HCT116 (cell line): ENCODE data around the gene KYNU. TPM values are rescaled to one million over a fixed set of nuclear protein-coding genes. Genes with fewer than 3 reads are reported as not detected.

ENCODE experiments used
- ATAC-seq: fragments of 200-7000 bp; cut with Tn5 transposase; 2 replicates; pipeline ENCODE4 v1.9.1; 2020; ENCODE audit warnings: mild to moderate bottlenecking, moderate library complexity
- BruUV-seq: library from RNA; stranded (reverse); fragments of 400-500 nt; replicated peaks from 2 replicates; lab custom pipeline; 2021; lab: Mats Ljungman, UMichigan
- CTCF ChIA-PET: fragments of 300-600 bp; sonication (Branson Sonifier 250); formaldehyde crosslinking; loops from one replicate; lab custom pipeline; 2021; ENCODE audit warnings: antibody characterized with exemption; lab: Charles Lee
- POLR2A ChIA-PET: fragments of 300-600, 350-600 bp; sonication (Branson Sonifier 250); formaldehyde crosslinking; loops from one replicate; lab custom pipeline; 2021; ENCODE audit warnings: antibody characterized with exemption; lab: Charles Lee
- RAD21 ChIA-PET, 2 experiments: fragments of 300-600 bp; sonication (Branson Sonifier 250); formaldehyde crosslinking; loops; one replicate each; lab custom pipeline; 2023; ENCODE audit warnings: low total read pairs in 2 of 2; ENCODE audit not compliant: uncharacterized antibody in 2 of 2, unreplicated experiment in 2 of 2, low non-redundant PET in 1 of 2; lab: Charles Lee
- DNase-seq: peaks from one replicate; pipeline ENCODE4 v3.0.0-alpha.2; 2010; ENCODE audit warnings: low read depth, low spot score
- H2AFZ ChIP-seq: fragments of 200-600 bp; shearing (Covaris generic), sonication (generic); 2 replicates; pipeline ENCODE4 v1.6.1; 2017; ENCODE audit warnings: low read depth, mixed run types, mixed read lengths, antibody characterized with exemption, low read length; ENCODE audit not compliant: poor library complexity, severe bottlenecking
- H3K27ac ChIP-seq: 2 replicates; pipeline ENCODE4 v1.5.1; 2012; ENCODE audit warnings: low read depth, low read length
- H3K27me3 ChIP-seq: fragments of 200-600 bp; sonication (generic); 2 replicates; pipeline ENCODE4 v1.6.1; 2016; ENCODE audit warnings: mixed run types, low read length, mixed read lengths; ENCODE audit not compliant: insufficient read depth
- H3K36me3 ChIP-seq, 2 experiments: fragments of 200-500 bp in 1 of 2; fragments of 200-600 bp in 1 of 2; sonication (Bioruptor generic) in 1 of 2; sonication (generic) in 1 of 2; 2 replicates each; pipeline versions ENCODE4 v1.5.1 to v1.6.1; 2014 to 2016; ENCODE audit warnings: low read length in 2 of 2, inconsistent platforms in 1 of 2, mixed read lengths in 1 of 2, mixed run types in 1 of 2; ENCODE audit not compliant: insufficient read depth in 2 of 2, control insufficient read depth in 1 of 2
- H3K4me1 ChIP-seq, 2 experiments: fragments of 200-600 bp in 1 of 2; sonication (generic) in 1 of 2; 2 replicates each; pipeline versions ENCODE4 v1.5.1 to v1.6.1; 2012 to 2017; ENCODE audit warnings: low read length in 2 of 2, inconsistent platforms in 1 of 2, mild to moderate bottlenecking in 1 of 2, mixed read lengths in 1 of 2, mixed run types in 1 of 2, moderate library complexity in 1 of 2; ENCODE audit not compliant: insufficient read depth in 2 of 2, control insufficient read depth in 1 of 2
- H3K4me2 ChIP-seq: fragments of 200-600 bp; sonication (generic); 2 replicates; pipeline ENCODE4 v1.6.1; 2017; ENCODE audit warnings: mixed run types, low read length, mixed read lengths
- H3K4me3 ChIP-seq, 2 experiments: fragments of 200-600 bp in 1 of 2; sonication (generic) in 1 of 2; replicated peaks in 1 of 2; 2 replicates each; pipeline ENCODE4 v1.5.1; 2011 to 2016; ENCODE audit warnings: low read length in 2 of 2, control low read depth in 1 of 2, low read depth in 1 of 2, mild to moderate bottlenecking in 1 of 2, mixed read lengths in 1 of 2, mixed run types in 1 of 2
- H3K79me2 ChIP-seq: fragments of 200-600 bp; sonication (generic); 2 replicates; pipeline ENCODE4 v1.6.1; 2017; ENCODE audit warnings: mild to moderate bottlenecking, mixed run types, low read length, moderate library complexity, mixed read lengths; ENCODE audit not compliant: insufficient read depth
- H3K9ac ChIP-seq: fragments of 200-600 bp; sonication (generic); 2 replicates; pipeline ENCODE4 v1.6.1; 2016; ENCODE audit warnings: low read length, mixed read lengths
- H3K9me2 ChIP-seq: fragments of 200-600 bp; sonication (generic), shearing (Covaris generic); 2 replicates; pipeline ENCODE4 v1.6.1; 2017; ENCODE audit warnings: mixed run types, mild to moderate bottlenecking, moderate library complexity; ENCODE audit not compliant: insufficient read depth
- H3K9me3 ChIP-seq, 2 experiments: fragments of 200-500 bp in 1 of 2; fragments of 200-600 bp in 1 of 2; sonication (Bioruptor generic) in 1 of 2; sonication (generic) in 1 of 2; 2 replicates each; pipeline ENCODE4 v1.6.1; 2014 to 2017; ENCODE audit warnings: low read length in 2 of 2, mixed read lengths in 2 of 2, inconsistent platforms in 1 of 2, low read depth in 1 of 2, mild to moderate bottlenecking in 1 of 2, mixed run types in 1 of 2, moderate library complexity in 1 of 2; ENCODE audit not compliant: control insufficient read depth in 1 of 2, insufficient read depth in 1 of 2
- H4K20me1 ChIP-seq: fragments of 200-600 bp; sonication (generic), shearing (Covaris generic); 2 replicates; pipeline ENCODE4 v1.6.1; 2017; ENCODE audit warnings: mixed run types, mild to moderate bottlenecking, moderate library complexity; ENCODE audit not compliant: insufficient read depth
- ATF3 ChIP-seq: IDR thresholded peaks from 2 replicates; pipeline ENCODE4 v1.6.1; 2012
- CEBPB ChIP-seq: IDR thresholded peaks from 2 replicates; pipeline ENCODE4 v1.6.1; 2012; ENCODE audit warnings: low read depth
- EZH2 ChIP-seq: fragments of 200-600 bp; sonication (generic); IDR thresholded peaks from 2 replicates; pipeline ENCODE4 v1.6.1; 2017; ENCODE audit warnings: antibody characterized with exemption, mixed run types
- EZH2phosphoT487 ChIP-seq: fragments of 200-600 bp; IDR thresholded peaks from 2 replicates; pipeline ENCODE4 v1.6.1; 2018; ENCODE audit warnings: antibody characterized with exemption, borderline replicate concordance
- POLR2A ChIP-seq: IDR thresholded peaks from 2 replicates; pipeline ENCODE4 v1.7.0; 2011; ENCODE audit warnings: borderline replicate concordance; ENCODE audit not compliant: insufficient read depth, insufficient read length; ENCODE audit errors: extremely low read depth
- POLR2AphosphoS5 ChIP-seq: IDR thresholded peaks from 2 replicates; pipeline ENCODE4 v1.6.1; 2011; ENCODE audit warnings: mild to moderate bottlenecking, low read depth, low read length, moderate library complexity
- RAD21 ChIP-seq: IDR thresholded peaks from 2 replicates; pipeline ENCODE4 v1.6.1; 2012; ENCODE audit warnings: low read depth, mild to moderate bottlenecking
- REST ChIP-seq: IDR thresholded peaks from 2 replicates; pipeline ENCODE4 v1.6.1; 2012; ENCODE audit warnings: low read depth
- SIN3A ChIP-seq: IDR thresholded peaks from 2 replicates; pipeline ENCODE4 v1.6.1; 2012; ENCODE audit warnings: low read depth
- SP1 ChIP-seq: IDR thresholded peaks from 2 replicates; pipeline ENCODE4 v1.6.1; 2012; ENCODE audit warnings: low read depth
- SRF ChIP-seq: IDR thresholded peaks from 2 replicates; pipeline ENCODE4 v1.6.1; 2012; ENCODE audit warnings: low read depth
- TCF7L2 ChIP-seq: IDR thresholded peaks from 2 replicates; pipeline ENCODE4 v1.7.0; 2011; ENCODE audit warnings: borderline replicate concordance, inconsistent platforms; ENCODE audit not compliant: insufficient read depth, insufficient read length; ENCODE audit errors: extremely low read depth
- YY1 ChIP-seq: IDR thresholded peaks from 2 replicates; pipeline ENCODE4 v1.6.1; 2011; ENCODE audit warnings: low read length, low read depth, moderate library complexity, mild to moderate bottlenecking; ENCODE audit not compliant: insufficient replicate concordance; ENCODE audit errors: extremely low read depth
- ZBTB33 ChIP-seq: IDR thresholded peaks from 2 replicates; pipeline ENCODE4 v1.6.1; 2011; ENCODE audit warnings: mild to moderate bottlenecking, low read length, moderate library complexity; ENCODE audit not compliant: insufficient replicate concordance; ENCODE audit errors: extremely low read depth
- ZFX ChIP-seq: fragments of 450-650 bp; IDR thresholded peaks from 2 replicates; pipeline ENCODE4 v1.6.1; 2017
- ZNF274 ChIP-seq: fragments of 200-500 bp; sonication (Bioruptor generic); IDR thresholded peaks from 2 replicates; pipeline ENCODE4 v1.6.1; 2014; ENCODE audit warnings: mild to moderate bottlenecking, low read depth, low read length, inconsistent platforms
- intact Hi-C: fragments of 100-400 bp; cut with micrococcal nuclease; formaldehyde crosslinking; loops from 2 replicates; pipeline ENCODE4 v1.10.0; 2022
- total RNA-seq: library from RNA; stranded (reverse); gene quantifications from one replicate; pipeline ENCODE4 v1.2.1, GENCODE V29; 2021; ENCODE audit not compliant: unreplicated experiment

Gene KYNU
- total RNA-seq, 1 experiment from 2014 or later = 0.22 TPM

GRCh38 chr2:142987044-142987443 lies 109.6 kb downstream of the KYNU start:
- Histone ChIP-seq H3K27ac (no peak overlapping the region), H3K4me2 (no peak overlapping the region), H3K9me3 (no peaks in the 10 kb centered on the region), H3K4me3 (no peak overlapping the region), H3K36me3 (no peaks in the 10 kb centered on the region), H4K20me1 (no peaks in the 10 kb centered on the region), H2AFZ (no peak overlapping the region), H3K4me1 (no peaks in the 10 kb centered on the region), H3K79me2 (no peaks in the 10 kb centered on the region), H3K9me2 (no peaks in the 10 kb centered on the region), H3K27me3 (no peaks in the 10 kb centered on the region), H3K9ac (no peak overlapping the region)
- ChIA-PET POLR2A (no interaction called here), CTCF (no interaction called here), RAD21 (no interaction called here)
- intact Hi-C loops = no loop called here
- DNase-seq (no peak), ATAC-seq (no peak)
- TF ChIP-seq EZH2 (no peak), POLR2A (no peak), RAD21 (no peak), ZNF274 (no peak), REST (no peak), CEBPB (no peak), ATF3 (no peak), SIN3A (no peak), POLR2AphosphoS5 (no peak), ZBTB33 (no peak), SRF (no peak), SP1 (no peak), YY1 (no peak), TCF7L2 (no peak), ZFX (no peak), EZH2phosphoT487 (no peak)
- no TSS peak for BruUV-seq
